Measurements from ENCODE around the gene NR3C1. TPM values are rescaled to one million over a fixed set of nuclear protein-coding genes. Genes with fewer than 3 reads are reported as not detected.

The NR3C1 gene
- total and polyA plus RNA-seq, 2 of the 13 experiments (the other 11 are each of a cell fraction or from before 2014, with no cell fraction given): 10.0 to 24.3 TPM

DNA sequence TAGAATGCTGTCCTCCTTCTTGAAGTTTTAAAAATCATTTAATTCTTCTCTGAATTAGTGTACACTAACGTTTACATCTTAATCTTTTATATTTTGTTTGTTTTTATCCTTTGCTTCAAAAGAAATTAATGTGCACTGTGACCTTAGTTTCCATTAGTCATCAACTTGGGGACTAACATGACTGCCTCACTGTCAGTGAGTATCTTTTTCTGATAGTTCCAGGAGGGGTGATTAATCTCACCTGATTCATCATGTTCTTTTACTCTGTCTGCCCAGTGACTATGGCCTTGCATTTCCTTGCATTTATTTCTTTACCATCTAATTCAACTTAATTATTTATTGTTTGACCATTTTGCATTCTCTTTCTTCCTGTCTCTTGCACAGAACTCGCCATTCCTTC lies 33.4 kb upstream of the NR3C1 start (continued):
- no peak for TF ChIP-seq ZNF121 (CRISPR knock-in tag; IDR thresholded peaks at IDR 0.05)

DNA sequence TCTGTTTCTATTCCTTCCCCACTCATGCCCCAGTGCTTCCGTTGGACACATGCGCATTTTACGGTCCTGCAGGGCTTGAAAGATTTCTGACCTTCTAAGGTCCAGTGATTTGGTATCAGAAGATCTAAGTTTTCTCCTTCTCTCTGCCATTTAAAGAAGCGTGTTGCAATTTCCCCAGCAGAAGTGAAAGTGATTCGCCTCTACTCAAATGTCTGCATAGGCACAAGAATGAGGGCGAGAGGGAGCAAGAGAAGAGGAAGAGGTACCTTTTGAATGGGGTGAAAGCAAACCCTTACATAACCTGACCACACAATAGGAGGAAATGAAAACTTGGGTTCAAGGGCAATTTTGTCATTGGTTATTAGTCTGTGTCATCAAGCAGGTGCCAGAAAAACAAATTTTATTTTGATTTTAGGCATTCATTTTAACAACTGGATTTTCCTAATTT lies 31.7 kb upstream of the NR3C1 start:
- no peak for DNase-seq (ENCODE audit: low spot score)
- TF ChIP-seq, protein P1, sequence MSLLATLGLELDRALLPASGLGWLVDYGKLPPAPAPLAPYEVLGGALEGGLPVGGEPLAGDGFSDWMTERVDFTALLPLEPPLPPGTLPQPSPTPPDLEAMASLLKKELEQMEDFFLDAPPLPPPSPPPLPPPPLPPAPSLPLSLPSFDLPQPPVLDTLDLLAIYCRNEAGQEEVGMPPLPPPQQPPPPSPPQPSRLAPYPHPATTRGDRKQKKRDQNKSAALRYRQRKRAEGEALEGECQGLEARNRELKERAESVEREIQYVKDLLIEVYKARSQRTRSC (CRISPR knock-in tag; IDR thresholded peaks at IDR 0.05; ENCODE audit: low read depth): no peak
- TF ChIP-seq PHF8 (CRISPR knock-in tag; IDR thresholded peaks at IDR 0.05) (no peak), SP2 (CRISPR knock-in tag; IDR thresholded peaks at IDR 0.05) (no peak), MAF1 (CRISPR knock-in tag; IDR thresholded peaks at IDR 0.05; ENCODE audit: borderline replicate concordance) (no peak), HOXA5 (CRISPR knock-in tag; IDR thresholded peaks at IDR 0.05) (no peak)
- TF ChIP-seq, protein P2, sequence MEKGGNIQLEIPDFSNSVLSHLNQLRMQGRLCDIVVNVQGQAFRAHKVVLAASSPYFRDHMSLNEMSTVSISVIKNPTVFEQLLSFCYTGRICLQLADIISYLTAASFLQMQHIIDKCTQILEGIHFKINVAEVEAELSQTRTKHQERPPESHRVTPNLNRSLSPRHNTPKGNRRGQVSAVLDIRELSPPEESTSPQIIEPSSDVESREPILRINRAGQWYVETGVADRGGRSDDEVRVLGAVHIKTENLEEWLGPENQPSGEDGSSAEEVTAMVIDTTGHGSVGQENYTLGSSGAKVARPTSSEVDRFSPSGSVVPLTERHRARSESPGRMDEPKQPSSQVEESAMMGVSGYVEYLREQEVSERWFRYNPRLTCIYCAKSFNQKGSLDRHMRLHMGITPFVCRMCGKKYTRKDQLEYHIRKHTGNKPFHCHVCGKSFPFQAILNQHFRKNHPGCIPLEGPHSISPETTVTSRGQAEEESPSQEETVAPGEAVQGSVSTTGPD (CRISPR knock-in tag; IDR thresholded peaks at IDR 0.05): no peak
- no peak for ATAC-seq
- in situ Hi-C loops (cut with HindIII; ENCODE audit: extremely low pct_ligation_motif_present, low pct_unique_long_range_greater_than_20kb): loop anchor here (25.0 kb wide), 1 partner anchor 377 kb away; the partner anchor contains the start of gene HMHB1
- Histone ChIP-seq H3K4me3 (replicated peaks in 1 of 3; ENCODE audit: insufficient read depth in 1 of 3, low read depth in 2 of 3, low read length in 3 of 3) (peak overlapping the region in 2 of 3 experiments; percentile 25 to 35; a peak in 3 of 6 replicates), H3K4me1 (ENCODE audit: insufficient read depth, low read length) (peaks cover 32% of the 10 kb centered on the region), H3K27me3 (ENCODE audit: control insufficient read depth in 1 of 2, insufficient read depth in 2 of 2, low read length in 2 of 2) (peaks cover 0 to 6% of the 10 kb centered on the region in 2 experiments; a peak in 3 of 5 replicates), H3K79me2 (ENCODE audit: insufficient read depth, low read length) (no peaks in the 10 kb centered on the region), H3K9me3 (ENCODE audit: low read length) (no peaks in the 10 kb centered on the region), H3K27ac (ENCODE audit: extremely low read length, insufficient read depth, low read length) (no peak overlapping the region), H3K9ac (ENCODE audit: insufficient read depth, low read depth, low read length) (no peak overlapping the region), H3K36me3 (replicated peaks in 1 of 2; ENCODE audit: control insufficient read depth in 1 of 2, insufficient read depth in 2 of 2, low read length in 2 of 2) (no peaks in the 10 kb centered on the region), H3K4me2 (ENCODE audit: low read depth, low read length) (peak overlapping the region; percentile 68), H2AFZ (ENCODE audit: low read length) (peak overlapping the region; percentile 70), H4K20me1 (ENCODE audit: insufficient read depth, low read length) (no peaks in the 10 kb centered on the region)
- POLR2A ChIA-PET: no interaction called here
- no peak for FAIRE-seq
- CTCF ChIA-PET (ENCODE audit: low intra/inter-chr PET ratio, low total read pairs): no interaction called here
- WGBS (ENCODE audit: low lambda C conversion rate): 21% methylated on average over 6 of the region's 6 CpGs
- no TSS peak for BruUV-seq (replicated peaks)
- intact Hi-C loops (cut with micrococcal nuclease; ENCODE audit: unreplicated experiment): no loop called here

Measured in HepG2 (cell line).